Activated naive CD4-positive, alpha-beta T cell treated with anti-CD3 and anti-CD28 coated beads, Interleukin-2, amount 10 ng/mL, durations not matched to agents 7 days and 5 days (primary cell): ENCODE measurements around the gene CIART.

Experiments
- CTCF ChIA-PET: fragments of 350-600 bp; sonication (Branson Sonifier 250); formaldehyde crosslinking; loops from one replicate; lab custom pipeline; 2021; ENCODE audit warnings: antibody characterized with exemption; lab: Charles Lee
- DNase-seq: peaks from one replicate; pipeline ENCODE4 v3.0.0-alpha.2; 2020
- H3K27ac Mint-ChIP-seq: one replicate; pipeline ENCODE4 v1.8.0; 2021; ENCODE audit warnings: mild to moderate bottlenecking, moderate library complexity, mixed read lengths
- H3K27me3 Mint-ChIP-seq: one replicate; pipeline ENCODE4 v1.8.0; 2021; ENCODE audit warnings: mild to moderate bottlenecking, mixed read lengths
- H3K36me3 Mint-ChIP-seq: one replicate; pipeline ENCODE4 v1.8.0; 2021; ENCODE audit warnings: mixed read lengths
- H3K4me1 Mint-ChIP-seq: one replicate; pipeline ENCODE4 v1.8.0; 2021; ENCODE audit warnings: mixed read lengths
- H3K4me3 Mint-ChIP-seq: one replicate; pipeline ENCODE4 v1.8.0; 2021; ENCODE audit warnings: mild to moderate bottlenecking, moderate library complexity, mixed read lengths
- H3K9me3 Mint-ChIP-seq: one replicate; pipeline ENCODE4 v1.8.0; 2021; ENCODE audit warnings: mixed read lengths

Gene CIART

DNA sequence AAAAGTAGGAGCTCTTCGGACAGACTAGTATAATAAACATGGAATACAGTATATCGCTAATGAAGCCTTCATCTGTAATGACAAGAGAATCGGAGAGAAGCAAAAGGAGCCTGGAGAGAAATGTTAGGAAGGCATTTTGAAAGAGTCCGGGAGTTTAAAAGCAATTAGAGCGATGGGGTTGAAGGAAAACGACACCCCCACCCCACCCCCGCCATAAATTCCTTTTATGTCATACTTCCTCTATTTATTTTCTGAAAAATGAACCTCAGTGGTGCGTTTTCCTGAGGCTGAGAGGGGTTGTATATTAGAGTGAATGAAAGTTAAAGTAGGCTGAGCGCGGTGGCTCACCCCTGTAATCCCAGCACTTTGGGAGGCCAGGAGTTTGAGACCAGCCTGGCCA, 12.9 kb upstream of the CIART start:
- no peak for DNase-seq
- H3K27me3 Mint-ChIP-seq = peaks cover 4% of the 10 kb centered on the region
- CTCF ChIA-PET = interaction anchor here (1.0 to 2.6 kb wide), 3 partner anchors 9 to 13 kb away, joined by 3 to 8 read pairs (median 3); no protein-coding TSS in a partner anchor
- H3K9me3 Mint-ChIP-seq = no peaks in the 10 kb centered on the region
- H3K27ac Mint-ChIP-seq = peak overlapping the region; percentile 98
- H3K4me1 Mint-ChIP-seq = peaks cover 31% of the 10 kb centered on the region
- peaks cover 54% of the 10 kb centered on the region for H3K36me3 Mint-ChIP-seq
- H3K4me3 Mint-ChIP-seq = peak overlapping the region; percentile 86

DNA sequence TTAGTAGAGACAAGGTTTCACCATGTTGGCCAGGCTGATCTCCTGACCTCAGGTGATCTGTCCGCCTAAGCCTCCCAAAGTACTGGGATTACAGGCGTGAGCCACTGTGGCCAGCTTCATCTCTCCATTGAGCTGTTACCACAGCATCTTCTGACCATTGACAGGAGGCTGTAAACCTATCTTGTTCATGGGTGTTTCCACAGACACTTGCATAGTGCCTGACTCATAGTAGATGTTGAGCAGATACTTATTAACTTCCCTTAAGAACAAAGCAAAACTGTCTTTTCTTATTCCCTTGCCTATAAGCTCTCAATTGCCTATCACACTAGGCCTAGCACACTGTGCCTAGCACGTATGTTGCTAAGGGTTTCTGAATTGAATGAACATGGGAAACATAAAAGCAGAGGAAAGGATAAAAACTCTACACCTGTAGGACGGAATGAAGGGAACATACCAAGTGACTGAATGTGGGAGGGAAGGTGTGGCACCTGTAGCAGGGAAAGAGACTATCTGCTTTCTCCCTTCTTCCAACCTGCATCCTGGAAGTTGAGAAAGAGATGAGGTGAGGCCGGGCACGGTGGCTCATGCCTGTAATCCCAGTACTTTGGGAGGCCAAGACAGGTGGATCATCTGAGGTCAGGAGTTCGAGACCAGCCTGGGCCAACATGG, 10.9 kb upstream of the CIART start:
- peaks cover 36% of the 10 kb centered on the region for H3K36me3 Mint-ChIP-seq
- peaks cover 4% of the 10 kb centered on the region for H3K27me3 Mint-ChIP-seq
- DNase-seq = no peak
- H3K4me3 Mint-ChIP-seq = no peak overlapping the region
- H3K9me3 Mint-ChIP-seq = no peaks in the 10 kb centered on the region
- H3K4me1 Mint-ChIP-seq = peaks cover 27% of the 10 kb centered on the region
- CTCF ChIA-PET = interaction anchor here (2.1 to 2.5 kb wide), 2 partner anchors 10 to 16 kb away, joined by 7 to 12 read pairs; no protein-coding TSS in a partner anchor
- H3K27ac Mint-ChIP-seq = no peak overlapping the region

DNA sequence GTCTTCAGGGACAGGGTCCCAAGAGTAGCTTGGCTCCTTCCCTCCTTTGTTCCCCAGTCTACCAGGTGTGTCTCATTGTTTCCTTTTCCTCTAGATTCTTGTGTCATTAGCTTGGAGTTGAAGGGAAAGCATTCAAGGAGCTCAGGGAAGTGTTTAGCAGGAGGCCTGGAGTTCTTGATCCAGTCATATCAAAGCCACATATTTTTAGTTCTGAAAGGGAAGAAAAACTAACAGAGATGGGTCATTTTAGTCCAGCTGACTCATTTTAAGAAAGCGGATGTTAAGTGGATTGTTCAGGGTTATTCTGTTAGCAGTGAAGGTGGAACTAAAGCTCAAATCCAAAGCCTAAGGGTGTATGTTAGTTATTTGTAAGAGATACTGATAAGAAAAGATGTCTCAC, 9.0 kb upstream of the CIART start:
- DNase-seq = no peak
- CTCF ChIA-PET = interaction anchor here (2.1 to 2.5 kb wide), 2 partner anchors 8 to 18 kb away, joined by 7 to 12 read pairs; no protein-coding TSS in a partner anchor
- no peaks in the 10 kb centered on the region for H3K9me3 Mint-ChIP-seq

DNA sequence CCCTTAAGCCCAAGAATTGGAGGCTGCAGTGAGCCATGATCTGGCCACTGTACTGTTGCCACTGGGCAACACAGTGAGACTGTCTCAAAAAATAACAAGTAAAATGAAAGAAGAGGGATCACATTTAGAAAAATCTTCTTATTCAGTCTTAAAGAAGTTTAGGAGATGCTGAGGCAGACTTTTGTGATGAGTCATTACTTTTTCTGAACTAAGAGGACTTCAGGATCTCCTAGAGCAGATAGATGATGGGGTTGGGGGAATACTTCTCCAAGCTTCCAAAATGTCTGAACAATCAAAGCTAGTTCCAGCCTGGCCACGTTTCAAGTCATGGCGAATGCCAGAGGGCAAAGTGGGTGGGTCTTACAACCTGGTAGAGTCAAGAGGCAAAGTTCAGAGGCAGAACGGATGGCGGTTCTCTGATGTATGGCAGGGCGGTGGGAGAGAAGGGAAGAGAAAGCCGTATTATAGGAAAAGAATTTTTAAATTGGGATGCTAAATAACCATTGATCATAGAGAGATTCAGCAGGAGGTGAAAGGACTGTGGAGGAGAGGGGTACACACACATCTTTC, 2.1 kb upstream of the CIART start:
- no peak overlapping the region for H3K4me3 Mint-ChIP-seq
- peaks cover 28% of the 10 kb centered on the region for H3K27me3 Mint-ChIP-seq
- no peak overlapping the region for H3K27ac Mint-ChIP-seq
- peaks cover 11% of the 10 kb centered on the region for H3K36me3 Mint-ChIP-seq
- CTCF ChIA-PET = interaction anchor here (0.7 to 4.4 kb wide), 2 partner anchors 24 to 655 kb away, joined by 3 to 49 read pairs; partner anchors contain the start of gene CA14
- peaks cover 29% of the 10 kb centered on the region for H3K4me1 Mint-ChIP-seq
- no peaks in the 10 kb centered on the region for H3K9me3 Mint-ChIP-seq
- DNase-seq = no peak

More for the DNA sequence above, 9.0 kb upstream of the CIART start:
- Mint-ChIP-seq H3K27me3 (peaks cover 4% of the 10 kb centered on the region), H3K36me3 (peaks cover 21% of the 10 kb centered on the region), H3K27ac (no peak overlapping the region), H3K4me1 (peaks cover 13% of the 10 kb centered on the region), H3K4me3 (no peak overlapping the region)

DNA sequence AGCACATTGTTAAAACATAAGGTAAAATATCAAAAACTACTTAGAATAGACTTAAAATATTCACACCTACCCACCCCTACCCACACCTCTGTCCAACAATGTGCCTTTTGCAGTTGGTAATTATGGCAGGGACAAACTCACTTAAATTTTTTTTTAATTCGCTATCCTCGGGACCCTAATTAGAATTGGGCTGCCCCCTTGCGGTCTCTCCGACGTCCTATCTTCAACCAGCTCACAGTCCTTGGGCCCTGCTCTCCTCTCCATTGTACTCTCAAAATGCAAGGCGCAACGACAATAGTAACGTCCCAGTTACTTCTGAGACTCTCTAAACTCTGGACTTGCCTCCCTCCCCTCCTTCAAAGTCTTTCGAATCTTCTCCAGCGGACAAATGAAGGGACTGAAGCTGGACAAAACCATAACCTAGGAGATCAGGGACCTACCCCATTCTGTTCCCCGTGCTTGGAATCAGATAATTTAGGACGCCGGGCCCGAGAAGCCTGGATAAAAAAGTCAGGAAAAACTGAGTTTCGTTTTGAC, 1.1 kb upstream of the CIART start:
- Mint-ChIP-seq H3K4me3 (peak overlapping the region; percentile 77), H3K4me1 (peaks cover 29% of the 10 kb centered on the region), H3K27ac (peak overlapping the region; percentile 47), H3K36me3 (peaks cover 11% of the 10 kb centered on the region), H3K9me3 (no peaks in the 10 kb centered on the region), H3K27me3 (peaks cover 29% of the 10 kb centered on the region)
- CTCF ChIA-PET = interaction anchor here (0.8 to 4.4 kb wide), 6 partner anchors 9 to 29 kb away, joined by 3 to 49 read pairs (median 4); partner anchors contain the start of genes APH1A, C1orf54 and CA14
- peak; percentile 72 for DNase-seq

DNA sequence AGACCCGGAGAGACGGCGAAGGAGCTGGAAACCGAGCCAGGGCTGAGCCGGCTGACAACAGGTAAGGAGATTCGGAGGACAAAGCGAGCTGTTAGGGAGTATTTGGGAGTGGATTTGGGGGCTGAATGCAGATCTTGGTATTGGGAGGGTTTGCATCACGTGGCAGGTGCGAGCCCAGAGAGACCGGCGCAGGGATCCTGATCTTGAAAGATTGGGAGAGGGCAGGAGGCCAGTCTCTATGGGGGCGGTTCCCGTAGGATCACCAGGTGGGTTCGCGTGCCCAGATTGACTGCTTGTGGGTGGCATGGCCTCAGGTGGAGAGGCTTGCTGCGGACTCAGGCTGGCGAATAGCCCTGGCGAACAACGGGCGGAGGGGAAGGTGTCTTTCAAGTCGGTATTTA, 204 bp downstream of the CIART start:
- Mint-ChIP-seq H3K36me3 (peaks cover 9% of the 10 kb centered on the region), H3K4me1 (peaks cover 29% of the 10 kb centered on the region), H3K27ac (no peak overlapping the region), H3K4me3 (peak overlapping the region; percentile 77), H3K9me3 (no peaks in the 10 kb centered on the region), H3K27me3 (peaks cover 31% of the 10 kb centered on the region)
- CTCF ChIA-PET = no interaction called here
- no peak for DNase-seq

DNA sequence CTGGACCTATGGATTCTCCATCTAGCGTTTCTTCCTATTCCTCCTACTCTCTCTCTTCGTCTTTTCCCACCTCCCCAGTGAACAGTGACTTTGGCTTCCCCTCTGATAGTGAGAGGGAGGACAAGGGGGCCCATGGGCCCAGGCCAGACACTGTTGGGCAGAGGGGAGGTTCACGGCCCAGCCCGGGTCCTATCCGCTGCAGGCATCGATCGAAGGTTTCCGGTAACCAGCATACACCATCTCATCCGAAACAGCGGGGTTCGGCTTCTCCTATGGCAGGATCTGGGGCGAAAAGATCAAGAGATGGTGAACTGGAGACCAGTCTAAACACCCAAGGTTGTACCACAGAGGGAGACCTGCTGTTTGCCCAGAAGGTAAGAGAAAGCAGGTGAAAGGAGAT, 906 bp downstream of the CIART start:
- CTCF ChIA-PET = no interaction called here
- DNase-seq = no peak
- H3K27ac Mint-ChIP-seq = no peak overlapping the region
- H3K36me3 Mint-ChIP-seq = peaks cover 9% of the 10 kb centered on the region
- peak overlapping the region; percentile 77 for H3K4me3 Mint-ChIP-seq
- H3K27me3 Mint-ChIP-seq = peaks cover 31% of the 10 kb centered on the region
- no peaks in the 10 kb centered on the region for H3K9me3 Mint-ChIP-seq
- H3K4me1 Mint-ChIP-seq = peaks cover 29% of the 10 kb centered on the region

DNA sequence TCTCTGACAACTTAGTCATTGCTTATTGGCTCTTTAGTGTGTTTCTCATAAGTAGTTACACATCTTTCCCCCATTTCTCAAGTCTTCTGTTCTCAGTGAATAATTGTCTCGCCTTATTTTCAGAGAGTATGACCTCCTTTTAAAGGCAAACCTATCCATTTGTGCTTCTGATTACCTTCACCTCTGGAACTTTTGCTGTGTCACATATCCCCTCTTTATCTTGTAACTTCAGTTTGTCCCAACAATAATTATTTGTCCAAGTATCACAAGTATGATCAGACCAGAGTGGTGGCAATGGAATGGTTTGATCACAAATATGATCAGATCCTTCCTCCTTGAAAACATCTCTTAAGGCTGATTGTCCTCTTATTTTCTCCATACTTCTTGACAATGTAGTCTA, 6.0 kb downstream of the CIART start:
- H3K27me3 Mint-ChIP-seq = peaks cover 11% of the 10 kb centered on the region
- H3K27ac Mint-ChIP-seq = no peak overlapping the region
- CTCF ChIA-PET = no interaction called here
- no peaks in the 10 kb centered on the region for H3K9me3 Mint-ChIP-seq
- DNase-seq = no peak
- peaks cover 8% of the 10 kb centered on the region for H3K4me1 Mint-ChIP-seq
- H3K4me3 Mint-ChIP-seq = no peak overlapping the region
- no peaks in the 10 kb centered on the region for H3K36me3 Mint-ChIP-seq

DNA sequence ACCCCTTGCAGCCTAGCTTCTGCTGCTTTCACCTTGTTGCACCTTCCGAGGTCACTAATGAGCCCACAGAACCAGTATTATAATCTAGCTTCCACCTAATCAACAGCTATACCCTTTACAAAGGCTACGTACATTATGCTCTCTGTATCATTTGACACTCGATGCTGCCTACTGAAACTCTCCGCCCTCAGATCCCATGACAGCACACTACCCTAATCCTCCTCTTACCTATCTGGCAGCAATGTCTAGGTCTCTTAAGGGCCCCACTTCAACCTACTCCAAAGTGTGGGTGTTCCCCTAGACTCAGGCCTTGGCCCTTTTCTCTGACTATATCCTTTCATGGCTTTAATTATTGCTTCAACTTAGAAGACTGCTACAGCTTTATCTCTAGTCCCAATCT, 6.5 kb downstream of the CIART start:
- no peak for DNase-seq
- Mint-ChIP-seq H3K27ac (no peak overlapping the region), H3K27me3 (peaks cover 7% of the 10 kb centered on the region), H3K4me3 (no peak overlapping the region), H3K36me3 (no peaks in the 10 kb centered on the region), H3K9me3 (no peaks in the 10 kb centered on the region), H3K4me1 (peaks cover 11% of the 10 kb centered on the region)
- CTCF ChIA-PET = no interaction called here

DNA sequence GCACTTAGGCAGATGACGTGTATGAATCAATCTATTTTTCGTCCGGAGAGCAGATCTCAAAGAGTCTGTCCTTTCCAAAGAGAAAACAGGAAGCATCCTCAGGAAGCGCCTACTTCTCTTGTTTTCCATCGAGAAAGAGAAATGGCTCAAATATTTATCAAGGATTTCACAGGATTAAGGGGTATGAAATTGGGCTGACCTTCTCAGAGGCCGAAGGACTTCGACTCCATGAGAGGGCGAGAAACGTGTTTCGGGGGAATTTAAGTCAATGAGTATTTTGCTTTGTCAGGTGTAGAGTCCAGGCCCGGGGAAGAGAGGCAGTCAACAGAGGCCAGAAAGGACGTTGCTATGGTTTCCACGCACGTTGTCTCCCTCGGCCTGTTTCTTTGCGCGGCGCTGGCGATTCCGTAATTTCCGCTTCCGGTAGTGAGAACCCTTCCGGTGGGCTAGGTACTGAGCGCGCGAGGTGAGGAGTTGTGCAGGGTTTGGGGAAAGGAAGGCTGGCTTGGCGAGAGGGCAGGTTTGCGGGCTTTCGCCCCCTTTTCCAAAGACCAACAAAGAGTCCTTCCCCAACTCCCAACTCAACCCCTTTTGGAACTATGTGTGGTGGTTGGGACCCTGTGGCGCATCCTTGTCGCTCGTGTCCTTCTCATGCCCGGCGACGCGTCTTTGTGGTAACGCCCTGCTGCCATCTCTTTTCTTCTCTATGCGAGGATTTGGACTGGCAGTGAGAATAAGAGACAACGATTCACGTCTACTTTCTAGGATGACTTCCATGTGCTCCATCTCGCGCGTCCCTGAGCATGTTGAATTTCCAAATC, 11.3 kb downstream of the CIART start, which contains the start of gene MRPS21:
MRPS21 (plus strand) TSS at position 429 of the 821 bp plus-strand sequence. CDS start 506 bp downstream, outside the sequence.
- Mint-ChIP-seq H3K27me3 (no peaks in the 10 kb centered on the region), H3K4me3 (peak within 1 kb of the TSS; percentile 94), H3K27ac (peak within 1 kb of the TSS; percentile 92), H3K4me1 (peaks cover 35% of the 10 kb centered on the region), H3K36me3 (peaks cover 26% of the 10 kb centered on the region), H3K9me3 (no peaks in the 10 kb centered on the region)
- peak; percentile 93 for DNase-seq
- CTCF ChIA-PET = no interaction called here

DNA sequence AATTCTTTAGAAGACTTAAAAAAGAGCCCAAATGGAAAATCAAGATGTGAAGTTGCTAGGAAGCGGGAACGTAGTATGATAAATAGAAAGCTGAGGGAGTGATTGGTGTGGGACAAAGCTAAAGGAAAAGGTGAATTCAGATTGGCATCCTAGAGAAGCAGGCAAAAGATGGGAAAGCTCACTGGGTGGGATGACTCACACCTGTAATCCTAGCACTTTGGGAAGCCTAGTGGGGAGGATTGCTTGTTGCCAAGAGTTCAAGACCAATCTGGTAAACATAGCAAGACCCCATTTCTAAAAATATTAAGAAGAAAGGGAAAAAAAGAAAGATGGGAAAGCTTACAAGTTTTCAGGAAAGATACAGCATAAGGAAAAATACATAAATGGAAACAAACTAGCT, 13.1 kb downstream of the CIART start:
- Mint-ChIP-seq H3K4me1 (peaks cover 35% of the 10 kb centered on the region), H3K36me3 (peaks cover 34% of the 10 kb centered on the region), H3K4me3 (peak overlapping the region; percentile 8), H3K27ac (peak overlapping the region; percentile 42), H3K9me3 (no peaks in the 10 kb centered on the region), H3K27me3 (no peaks in the 10 kb centered on the region)
- no peak for DNase-seq
- CTCF ChIA-PET = interaction anchor here (0.8 kb wide), 1 partner anchor 40 kb away, joined by 4 read pairs; no protein-coding TSS in a partner anchor

DNA sequence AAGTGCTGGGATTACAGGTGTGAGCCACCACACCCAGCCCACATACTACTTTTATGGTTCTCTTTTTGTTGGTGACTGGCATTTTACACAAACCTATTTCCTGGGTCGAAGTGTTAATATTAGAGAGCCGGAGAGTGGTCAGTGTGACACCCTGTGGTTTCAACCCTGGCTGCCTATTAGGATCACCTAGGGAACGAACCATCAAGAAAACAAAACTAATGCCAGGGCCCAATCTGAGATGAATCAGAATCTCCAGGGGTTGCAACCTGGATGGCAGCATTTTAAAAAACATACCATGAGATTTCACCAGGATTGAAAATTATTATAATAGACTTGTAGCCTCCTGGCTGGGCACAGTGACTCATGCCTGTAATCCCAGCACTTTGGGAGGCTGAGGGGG, 17.4 kb downstream of the CIART start:
- Mint-ChIP-seq H3K36me3 (peaks cover 44% of the 10 kb centered on the region), H3K27me3 (no peaks in the 10 kb centered on the region), H3K27ac (no peak overlapping the region), H3K4me3 (no peak overlapping the region), H3K4me1 (peaks cover 21% of the 10 kb centered on the region), H3K9me3 (no peaks in the 10 kb centered on the region)
- CTCF ChIA-PET = no interaction called here
- no peak for DNase-seq

DNA sequence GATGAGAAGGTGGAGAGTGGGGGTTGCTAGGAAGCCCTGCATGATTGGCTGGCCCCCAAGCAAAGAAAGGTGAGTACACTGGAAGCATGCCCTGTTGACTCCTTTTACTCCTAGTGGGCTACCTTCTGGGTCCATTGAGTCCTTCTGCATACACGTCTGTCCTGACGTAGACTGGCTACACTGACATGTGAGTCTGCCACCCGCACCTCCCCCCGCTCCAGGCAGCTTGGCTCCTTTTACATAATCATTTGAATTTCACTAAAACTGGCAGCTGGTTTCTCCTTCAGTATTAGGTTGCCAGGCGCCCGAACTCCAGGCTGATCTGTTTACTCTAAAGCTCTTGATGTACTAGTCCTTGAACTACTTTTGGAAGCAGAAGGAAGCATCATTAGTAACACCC, 20.0 kb downstream of the CIART start:
- peaks cover 5% of the 10 kb centered on the region for H3K4me1 Mint-ChIP-seq
- H3K27ac Mint-ChIP-seq = no peak overlapping the region
- H3K36me3 Mint-ChIP-seq = peaks cover 34% of the 10 kb centered on the region
- H3K9me3 Mint-ChIP-seq = no peaks in the 10 kb centered on the region
- no peak overlapping the region for H3K4me3 Mint-ChIP-seq
- CTCF ChIA-PET = no interaction called here
- no peak for DNase-seq
- H3K27me3 Mint-ChIP-seq = no peaks in the 10 kb centered on the region

DNA sequence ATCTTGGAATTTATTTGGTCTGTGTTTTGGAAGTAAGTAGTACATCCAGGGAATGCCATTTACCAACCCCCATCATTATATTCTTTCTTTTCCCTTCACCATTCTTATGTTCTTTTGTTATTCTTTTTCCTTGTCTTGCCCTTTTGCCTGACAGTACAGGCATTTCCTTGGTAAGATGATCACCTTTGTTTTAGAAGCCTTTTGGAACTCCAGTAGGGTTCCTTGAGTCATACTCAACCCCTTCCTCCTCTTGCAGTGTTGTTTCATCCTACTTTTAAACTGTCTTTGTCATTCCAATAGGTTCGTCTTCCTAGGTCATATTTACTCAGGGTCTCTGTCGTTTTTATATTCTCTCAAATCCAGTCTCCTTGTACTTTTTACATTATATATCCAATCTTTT, 20.5 kb downstream of the CIART start:
- no peaks in the 10 kb centered on the region for H3K27me3 Mint-ChIP-seq
- H3K4me1 Mint-ChIP-seq = peaks cover 2% of the 10 kb centered on the region
- H3K4me3 Mint-ChIP-seq = no peak overlapping the region
- no peak for DNase-seq
- no peak overlapping the region for H3K27ac Mint-ChIP-seq
- H3K36me3 Mint-ChIP-seq = peaks cover 34% of the 10 kb centered on the region
- CTCF ChIA-PET = no interaction called here
- no peaks in the 10 kb centered on the region for H3K9me3 Mint-ChIP-seq
